A549 treated with dexamethasone at 1 μM for 4 hours (cell line): ENCODE results near the gene TBC1D3C. TPM values are rescaled to one million over a fixed set of nuclear protein-coding genes. Genes with fewer than 3 reads are reported as not detected.

Experiments used
- total RNA-seq: library from RNA; stranded (reverse); fragments of 200-300 nt; extraction: Qiagen RNA extraction; gene quantifications from 5 replicates; pipeline ENCODE4 v1.2.3, GENCODE V29; 2022

The TBC1D3C gene
- total RNA-seq, result not detected in 5 replicates

GRCh38 chr17:38068534-38068933, at the start of gene TBC1D3C:
Gene TBC1D3C (minus strand): TSS chr17:38068634. CDS start chr17:38067066, 1,568 bp downstream.

Other genes with a start within 250 kb of the TBC1D3C start
- not detected in 5 replicates for gene TBC1D3K, start 144.2 kb downstream of the TBC1D3C start, total RNA-seq
- gene TBC1D3L, start 79.6 kb downstream of the TBC1D3C start, total RNA-seq, result 5.6 to 12.2 TPM (median 10.7 TPM) in 5 replicates
- gene TBC1D3D, start 64.7 kb downstream of the TBC1D3C start, total RNA-seq, result 0.11 TPM in 1 of 5 replicates, not detected in the others
- not detected in 5 replicates for gene TBC1D3E, start 59.3 kb upstream of the TBC1D3C start, total RNA-seq
- not detected in 5 replicates for gene TBC1D3, start 123.9 kb upstream of the TBC1D3C start, total RNA-seq
- 61.5 to 66.3 TPM (median 65.2 TPM) in 5 replicates for gene MRPL45, start 228.5 kb upstream of the TBC1D3C start, total RNA-seq